Body of pancreas (tissue), 4 donors: ENCODE results near the gene RANBP17.

Experiments
- CTCF ChIP-seq, 7 experiments: fragments of 450-650 bp in 4 of 7; fragments of 200-600 bp in 3 of 7; sonication (generic) in 3 of 7; IDR thresholded peaks; one replicate each; pipeline ENCODE4 v1.5.1; 2016 to 2019; ENCODE audit warnings: antibody characterized with exemption in 7 of 7
- POLR2A ChIP-seq, 3 donors: fragments of 450-650 bp; IDR thresholded peaks; one replicate each; pipeline ENCODE4 v1.6.1; 2016; ENCODE audit warnings: antibody characterized with exemption in 3 of 3, mild to moderate bottlenecking in 2 of 3

DNA sequence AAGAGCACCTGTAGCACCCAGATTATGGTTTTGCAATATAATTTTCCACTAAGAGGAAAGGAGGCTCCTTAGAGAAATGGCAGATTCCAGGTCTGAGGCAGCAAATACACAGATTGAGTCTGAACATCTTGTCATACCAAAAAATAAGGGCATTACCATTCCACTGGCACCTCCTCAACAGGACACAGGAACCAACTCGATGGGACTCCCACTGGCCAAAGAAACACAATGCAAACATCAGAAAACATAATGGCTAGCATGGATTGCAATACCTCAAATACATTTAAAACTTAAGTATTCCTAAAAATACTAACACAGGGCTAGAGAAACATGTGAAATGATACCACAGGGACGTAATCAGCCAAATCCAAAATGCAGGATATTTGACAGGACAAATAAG, 12.4 kb upstream of the RANBP17 start:
- no peak for TF ChIP-seq POLR2A (IDR thresholded peaks at IDR 0.05)
- no peak for TF ChIP-seq CTCF (IDR thresholded peaks at IDR 0.05)
